ENCODE data around the gene MCIDAS. TPM values are rescaled to one million over a fixed set of nuclear protein-coding genes. Genes with fewer than 3 reads are reported as not detected.

The MCIDAS gene
- total RNA-seq, 3 donors from 2014 or later: 0.73 to 0.98 TPM; not detected in 1

- intact Hi-C loops (cut with DNase I; ENCODE audit: low total_unique reads): no loop called here
- Histone ChIP-seq H3K27ac (no peak overlapping the region), H3K9me3 (no peaks in the 10 kb centered on the region), H3K27me3 (peaks cover 2 to 73% of the 10 kb centered on the region in 2 donors), H3K4me3 (peak overlapping the region; percentile 28 to 64 (median 58)), H3K36me3 (no peaks in the 10 kb centered on the region), H3K4me1 (no peaks in the 10 kb centered on the region)
- TF ChIP-seq POLR2A (IDR thresholded peaks at IDR 0.05) (no peak), CTCF (IDR thresholded peaks at IDR 0.05) (no peak), POLR2AphosphoS5 (IDR thresholded peaks at IDR 0.05) (no peak)
- DNase-seq (ENCODE audit: low spot score in 2 of 2): no peak
Observed at GRCh38 chr5:55227664-55228430, 732 bp upstream of the MCIDAS start.

- no peaks in the 10 kb centered on the region for H3K36me3 ChIP-seq
- intact Hi-C loops (cut with DNase I; ENCODE audit: low total_unique reads): no loop called here
- no peak for DNase-seq (ENCODE audit: low spot score in 2 of 2)
- H3K27me3 ChIP-seq: peaks cover 0 to 87% of the 10 kb centered on the region in 2 donors
- no peak overlapping the region for H3K27ac ChIP-seq
- H3K9me3 ChIP-seq: no peaks in the 10 kb centered on the region
- no peaks in the 10 kb centered on the region for H3K4me1 ChIP-seq
- H3K4me3 ChIP-seq: peak overlapping the region; percentile 28 to 64 (median 58)
- TF ChIP-seq CTCF (IDR thresholded peaks at IDR 0.05) (peak in 1 of 3 donors; percentile 33), POLR2A (IDR thresholded peaks at IDR 0.05) (no peak)
Observed at GRCh38 chr5:55226027-55226933, 835 bp downstream of the MCIDAS start.

GRCh38 chr5:55225346-55225745 lies 1.8 kb downstream of the MCIDAS start:
- no peaks in the 10 kb centered on the region for H3K9me3 ChIP-seq
- no peaks in the 10 kb centered on the region for H3K36me3 ChIP-seq
- intact Hi-C loops (cut with DNase I; ENCODE audit: low total_unique reads): no loop called here
- peaks cover 0 to 6% of the 10 kb centered on the region in 2 donors for H3K4me1 ChIP-seq
- peaks cover 2 to 91% of the 10 kb centered on the region in 2 donors for H3K27me3 ChIP-seq
- no peak for TF ChIP-seq CTCF (IDR thresholded peaks at IDR 0.05)
- no peak for TF ChIP-seq POLR2AphosphoS5 (IDR thresholded peaks at IDR 0.05)
- TF ChIP-seq POLR2A (IDR thresholded peaks at IDR 0.05): no peak
- no peak overlapping the region for H3K4me3 ChIP-seq
- H3K27ac ChIP-seq: no peak overlapping the region
- no peak for DNase-seq (ENCODE audit: low spot score in 2 of 2)

GRCh38 chr5:55223812-55224240 lies 3.3 kb downstream of the MCIDAS start:
- Histone ChIP-seq H3K27ac (no peak overlapping the region), H3K9me3 (no peaks in the 10 kb centered on the region), H3K27me3 (peaks cover 2 to 84% of the 10 kb centered on the region in 2 donors), H3K4me1 (peaks cover 0 to 7% of the 10 kb centered on the region in 2 donors), H3K36me3 (no peaks in the 10 kb centered on the region), H3K4me3 (no peak overlapping the region)
- no peak for TF ChIP-seq CTCF (IDR thresholded peaks at IDR 0.05)
- no peak for TF ChIP-seq POLR2A (IDR thresholded peaks at IDR 0.05)
- TF ChIP-seq POLR2AphosphoS5 (IDR thresholded peaks at IDR 0.05): no peak
- DNase-seq (ENCODE audit: low spot score in 2 of 2): no peak
- intact Hi-C loops (cut with DNase I; ENCODE audit: low total_unique reads): no loop called here

Data from breast epithelium (tissue), 4 donors.